ENCODE results near the gene PDLIM5.

- TF ChIP-seq, protein P1, sequence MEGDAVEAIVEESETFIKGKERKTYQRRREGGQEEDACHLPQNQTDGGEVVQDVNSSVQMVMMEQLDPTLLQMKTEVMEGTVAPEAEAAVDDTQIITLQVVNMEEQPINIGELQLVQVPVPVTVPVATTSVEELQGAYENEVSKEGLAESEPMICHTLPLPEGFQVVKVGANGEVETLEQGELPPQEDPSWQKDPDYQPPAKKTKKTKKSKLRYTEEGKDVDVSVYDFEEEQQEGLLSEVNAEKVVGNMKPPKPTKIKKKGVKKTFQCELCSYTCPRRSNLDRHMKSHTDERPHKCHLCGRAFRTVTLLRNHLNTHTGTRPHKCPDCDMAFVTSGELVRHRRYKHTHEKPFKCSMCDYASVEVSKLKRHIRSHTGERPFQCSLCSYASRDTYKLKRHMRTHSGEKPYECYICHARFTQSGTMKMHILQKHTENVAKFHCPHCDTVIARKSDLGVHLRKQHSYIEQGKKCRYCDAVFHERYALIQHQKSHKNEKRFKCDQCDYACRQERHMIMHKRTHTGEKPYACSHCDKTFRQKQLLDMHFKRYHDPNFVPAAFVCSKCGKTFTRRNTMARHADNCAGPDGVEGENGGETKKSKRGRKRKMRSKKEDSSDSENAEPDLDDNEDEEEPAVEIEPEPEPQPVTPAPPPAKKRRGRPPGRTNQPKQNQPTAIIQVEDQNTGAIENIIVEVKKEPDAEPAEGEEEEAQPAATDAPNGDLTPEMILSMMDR (conservative IDR thresholded peaks at IDR 0.05 in 1 of 2, IDR thresholded peaks at IDR 0.05 in 1 of 2; ENCODE audit: extremely low read depth in 1 of 2, insufficient read depth in 1 of 2, low read depth in 1 of 2, low read length in 2 of 2): no peak
- no peak for TF ChIP-seq EZH2 (IDR thresholded peaks at IDR 0.05; ENCODE audit: borderline replicate concordance, low read length)
These were observed 28.7 kb downstream of the PDLIM5 start for GRCh38 chr4:94480362-94480951.

All from mammary epithelial cell (primary cell).